ENCODE measurements around the gene GFRA1. TPM values are rescaled to one million over a fixed set of nuclear protein-coding genes. Genes with fewer than 3 reads are reported as not detected.
A peak's percentile ranks its signal among the peaks of the same experiment; 100 is the strongest.

The GFRA1 gene
- total and polyA plus RNA-seq, 2 of the 4 experiments (the other 2 are of a cell fraction), result 9.1 to 9.3 TPM

DNA sequence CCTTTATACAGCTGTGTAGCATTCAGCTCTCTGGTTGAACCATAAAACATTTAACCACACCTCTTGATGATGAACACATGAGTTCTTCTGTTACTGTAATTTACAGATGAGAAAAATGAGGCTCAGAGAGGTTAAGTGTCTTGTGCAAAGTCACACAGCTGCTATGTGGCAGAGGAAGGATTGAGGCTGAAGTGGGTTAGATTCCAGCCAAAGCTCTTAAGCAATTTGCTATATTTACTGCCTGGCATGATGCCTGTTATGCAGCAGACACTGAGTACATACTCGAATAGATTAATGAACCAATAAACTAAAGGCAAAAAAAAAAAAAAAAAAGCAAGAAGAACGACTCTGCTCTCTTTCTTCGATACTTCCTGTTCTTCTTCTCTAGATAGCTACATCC, 35.7 kb downstream of the GFRA1 start:
- H4K91ac ChIP-seq (ENCODE audit: insufficient read depth, low read depth, low read length), result no peak overlapping the region
- no peak overlapping the region for H3K18ac ChIP-seq (ENCODE audit: low read depth, low read length)
- H3K4me2 ChIP-seq (ENCODE audit: low read depth, low read length), result no peak overlapping the region
- no peaks in the 10 kb centered on the region for H3K27me3 ChIP-seq (ENCODE audit: control insufficient read depth, insufficient read depth, low read length)
- no peak overlapping the region for H2BK5ac ChIP-seq (ENCODE audit: low read depth, low read length, poor library complexity, severe bottlenecking)
- no peak overlapping the region for H3K23ac ChIP-seq (ENCODE audit: low read depth, low read length)
- H3K36me3 ChIP-seq (ENCODE audit: control insufficient read depth, insufficient read depth, low read length), result no peaks in the 10 kb centered on the region
- BruUV-seq (replicated peaks), result no TSS peak
- H3K4ac ChIP-seq (ENCODE audit: low read depth, low read length), result no peak overlapping the region
- intact Hi-C loops (cut with micrococcal nuclease) (no loop called here), dilution Hi-C loops (cut with HindIII; ENCODE audit: low sequenced_read_pairs, unreplicated experiment) (no loop called here), in situ Hi-C loops (cut with MboI; ENCODE audit: low sequenced_read_pairs) (no loop called here)
- H4K20me1 ChIP-seq (ENCODE audit: insufficient read depth, low read length), result no peaks in the 10 kb centered on the region
- H2BK20ac ChIP-seq (ENCODE audit: low read depth, low read length), result no peak overlapping the region
- H3K4me1 ChIP-seq (ENCODE audit: control insufficient read depth, insufficient read depth, low read length), result no peaks in the 10 kb centered on the region
- TF ChIP-seq CEBPB (IDR thresholded peaks at IDR 0.05; ENCODE audit: low read depth, low read length), result no peak
- no peak for TF ChIP-seq SMC3 (IDR thresholded peaks at IDR 0.05; ENCODE audit: low read depth, low read length)
- no peak for TF ChIP-seq POLR2A (IDR thresholded peaks at IDR 0.05; ENCODE audit: low read depth, low read length)
- no peak for TF ChIP-seq FOS (IDR thresholded peaks at IDR 0.05; ENCODE audit: low read depth, low read length)
- TF ChIP-seq CTCF (conservative IDR thresholded peaks at IDR 0.05; ENCODE audit: low read depth, low read length), result no peak
- TF ChIP-seq RCOR1 (IDR thresholded peaks at IDR 0.05; ENCODE audit: insufficient replicate concordance, low read length), result no peak
- TF ChIP-seq NFE2L2 (IDR thresholded peaks at IDR 0.05; ENCODE audit: low read depth, low read length), result no peak
- no peak for TF ChIP-seq MXI1 (IDR thresholded peaks at IDR 0.05; ENCODE audit: borderline replicate concordance, low read depth, low read length)
- TF ChIP-seq MAFK (IDR thresholded peaks at IDR 0.05; ENCODE audit: low read depth, low read length), result no peak
- H2BK15ac ChIP-seq (ENCODE audit: low read depth, low read length), result no peak overlapping the region
- no peak overlapping the region for H2AK9ac ChIP-seq (replicated peaks; ENCODE audit: low read depth, low read length, poor library complexity)
- no peak overlapping the region for H4K5ac ChIP-seq (ENCODE audit: low read depth, low read length)
- no peak overlapping the region for H3K9ac ChIP-seq (ENCODE audit: low read depth, low read length)
- DNase-seq (peak; percentile 5), ATAC-seq (ENCODE audit: low read depth) (no peak)
- CTCF ChIA-PET, result interaction anchor here (0.6 kb wide), 1 partner anchor 547 kb away, joined by 3 read pairs; no protein-coding TSS in a partner anchor
- H3K79me1 ChIP-seq (ENCODE audit: low read depth in 1 of 2, low read length in 2 of 2), result no peaks in the 10 kb centered on the region
- H2AK5ac ChIP-seq (ENCODE audit: low read depth, low read length), result no peak overlapping the region
- no peak overlapping the region for H3K4me3 ChIP-seq (ENCODE audit: insufficient read depth, low read depth, low read length)
- H4K8ac ChIP-seq (ENCODE audit: low read depth in 2 of 2, low read length in 2 of 2), result no peak overlapping the region
- POLR2A ChIA-PET (ENCODE audit: unreplicated experiment), result interaction anchor here (0.6 kb wide), 1 partner anchor 290 kb away, joined by 8 read pairs; no protein-coding TSS in a partner anchor
- H3K56ac ChIP-seq (ENCODE audit: extremely low read depth, insufficient read depth, low read length), result no peak overlapping the region
- H2BK120ac ChIP-seq (ENCODE audit: low read depth, low read length), result no peak overlapping the region
- H3K14ac ChIP-seq (replicated peaks; ENCODE audit: low read depth, low read length), result no peak overlapping the region
- no peaks in the 10 kb centered on the region for H3K9me1 ChIP-seq (ENCODE audit: insufficient read depth, low read length)
- H3K9me3 ChIP-seq (ENCODE audit: control insufficient read depth, insufficient read depth, low read length), result no peaks in the 10 kb centered on the region
- H2AFZ ChIP-seq (replicated peaks; ENCODE audit: low read length, poor library complexity), result no peak overlapping the region
- no peak overlapping the region for H3K27ac ChIP-seq (ENCODE audit: insufficient read depth, low read length)
- no CpG with 5 or more reads among the region's 3 CpGs for WGBS, 2 experiments (ENCODE audit: extremely low coverage in 2 of 2, insufficient read length in 1 of 2)
